HK-2 (cell line): ENCODE measurements around the gene RBM27.
"Not testable (repeated sequence)": the region's sequence is repeated elsewhere in the genome, so short reads cannot be mapped to it uniquely, and the experiment has no call there.

Source experiments
- DNase-seq: peaks from one replicate; pipeline ENCODE4 v3.0.0-alpha.2; 2018; ENCODE audit not compliant: unreplicated experiment

The RBM27 gene

DNA sequence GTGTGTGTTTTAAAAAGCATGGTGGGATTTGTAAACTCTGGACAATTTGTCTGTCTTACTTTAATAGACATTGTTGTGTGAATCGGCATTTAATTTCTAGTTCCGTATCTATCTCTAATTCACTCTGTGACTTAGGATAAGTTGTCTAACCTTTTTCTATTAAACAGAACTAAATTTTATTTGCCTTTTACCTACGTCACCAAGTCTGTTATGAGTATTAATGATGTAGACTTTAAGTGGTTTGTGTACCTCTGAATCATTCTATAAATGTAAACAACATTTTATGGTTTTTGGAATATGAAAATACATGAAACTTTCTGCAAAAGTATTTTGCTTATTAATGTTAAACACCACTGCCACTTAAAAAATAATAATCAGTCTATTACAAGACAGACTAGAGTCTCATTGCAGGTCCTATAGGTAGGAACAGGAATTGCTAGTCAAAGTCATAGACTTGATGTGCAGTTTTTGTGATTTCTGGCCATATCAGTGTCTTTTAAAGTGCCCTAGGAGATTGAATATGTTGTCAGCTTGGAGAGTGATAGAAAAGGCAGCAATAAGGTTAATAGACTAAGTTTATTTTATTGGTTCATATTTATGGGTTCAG is 5.6 kb downstream of the RBM27 start:
- DNase-seq = no peak

DNA sequence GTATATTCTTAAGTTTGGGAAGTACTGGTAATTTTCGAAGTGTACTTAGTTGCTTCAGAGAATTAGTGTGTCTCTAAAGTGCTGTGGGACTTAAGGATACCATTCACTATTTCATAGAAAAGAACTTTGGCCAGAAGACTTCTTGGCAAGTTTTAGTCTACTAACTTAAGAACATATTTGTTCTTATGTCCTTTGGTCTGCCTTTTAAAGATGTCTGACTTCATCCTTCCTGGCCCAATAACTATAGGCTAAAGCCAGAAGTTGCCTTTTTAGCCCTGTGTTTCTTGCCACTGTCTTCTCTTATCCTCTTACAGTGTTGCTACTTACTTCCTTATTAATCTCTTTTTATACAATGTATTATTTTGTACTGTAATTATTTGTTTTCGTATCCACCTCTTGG is 6.3 kb downstream of the RBM27 start:
- no peak for DNase-seq

DNA sequence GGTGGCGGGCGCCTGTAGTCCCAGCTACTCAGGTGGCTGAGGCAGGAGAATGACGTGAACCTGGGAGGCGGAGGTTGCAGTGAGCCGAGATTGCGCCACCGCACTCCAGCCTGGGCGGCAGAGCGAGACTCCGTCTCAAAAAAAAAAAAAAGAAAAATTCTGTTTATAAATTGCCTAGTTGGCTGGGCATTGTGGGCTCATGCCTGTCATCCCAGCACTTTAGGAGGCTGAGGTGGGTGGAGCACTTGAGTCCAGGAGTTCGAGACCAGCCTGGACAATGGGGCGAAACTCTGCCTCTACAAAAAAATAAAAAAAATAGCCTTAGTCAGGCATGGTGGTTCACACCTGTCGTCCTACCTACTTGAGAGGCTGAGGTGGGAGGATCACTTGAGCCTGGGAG is 7.4 kb downstream of the RBM27 start:
- DNase-seq = not testable (repeated sequence)

DNA sequence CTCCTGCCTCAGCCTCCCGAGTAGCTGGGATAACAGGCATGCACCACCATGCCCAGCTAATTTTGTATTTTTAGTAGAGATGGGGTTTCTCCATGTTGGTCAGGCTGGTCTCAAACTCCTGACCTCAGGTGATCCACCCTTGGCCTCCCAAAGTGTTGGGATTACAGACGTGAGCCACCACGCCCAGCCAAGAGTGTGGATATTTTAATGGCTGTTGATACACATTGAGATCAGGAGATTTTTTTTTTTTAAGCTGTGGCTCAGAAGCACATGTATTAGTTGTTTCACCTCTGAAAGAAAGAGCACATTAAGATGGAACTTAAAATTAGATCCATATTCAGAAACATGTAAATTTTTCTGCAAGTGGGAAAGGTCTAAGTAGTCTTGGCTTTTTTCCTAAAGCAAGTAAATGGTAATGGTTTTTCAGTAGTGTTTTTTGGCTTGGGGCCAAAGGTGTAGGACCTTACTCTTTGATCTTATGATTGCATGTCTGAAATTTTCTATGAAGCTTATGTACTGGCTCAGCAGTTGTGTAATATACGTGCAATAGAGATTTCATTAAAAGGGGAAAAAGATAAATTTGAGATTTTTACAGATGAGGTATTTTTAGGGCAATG is 9.9 kb downstream of the RBM27 start:
- DNase-seq = no peak

DNA sequence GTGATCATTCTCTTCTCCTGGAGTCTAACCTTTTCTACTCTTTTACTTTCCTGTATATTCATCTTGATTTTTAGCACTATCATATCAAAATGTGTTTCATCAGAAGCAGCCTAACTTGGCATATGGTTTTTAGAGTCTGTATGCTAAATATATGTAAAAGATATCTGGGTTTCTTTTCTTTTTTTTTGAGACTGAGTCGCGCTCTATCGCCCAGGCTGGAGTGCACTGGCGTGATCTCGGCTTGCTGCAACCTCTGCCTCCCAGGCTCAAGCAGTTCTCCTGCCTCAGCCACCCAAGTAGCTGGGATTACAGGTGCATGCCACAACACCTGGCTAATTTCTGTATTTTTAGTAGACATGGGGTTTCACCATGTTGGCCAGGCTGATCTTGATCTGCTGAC is 11.5 kb downstream of the RBM27 start:
- DNase-seq = not testable (repeated sequence)

DNA sequence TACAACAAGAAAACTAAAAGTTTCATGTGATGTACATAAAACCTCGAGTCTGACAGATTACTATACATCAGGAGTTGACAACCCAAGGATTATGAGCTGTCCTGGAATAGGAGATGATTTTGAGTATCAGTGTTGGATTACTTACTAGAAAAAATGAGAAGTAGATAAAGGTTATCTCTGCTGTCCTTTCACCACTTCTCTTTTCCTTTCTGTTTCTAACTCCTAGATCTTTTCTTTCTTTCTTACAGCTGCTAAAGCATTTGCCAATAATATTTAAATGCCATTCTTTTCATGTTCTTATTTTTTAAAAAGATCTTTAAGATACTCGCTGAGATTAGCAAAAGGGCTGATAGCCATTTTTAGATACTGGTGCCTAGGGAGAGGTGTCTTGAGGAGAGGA is 14.8 kb downstream of the RBM27 start:
- no peak for DNase-seq

DNA sequence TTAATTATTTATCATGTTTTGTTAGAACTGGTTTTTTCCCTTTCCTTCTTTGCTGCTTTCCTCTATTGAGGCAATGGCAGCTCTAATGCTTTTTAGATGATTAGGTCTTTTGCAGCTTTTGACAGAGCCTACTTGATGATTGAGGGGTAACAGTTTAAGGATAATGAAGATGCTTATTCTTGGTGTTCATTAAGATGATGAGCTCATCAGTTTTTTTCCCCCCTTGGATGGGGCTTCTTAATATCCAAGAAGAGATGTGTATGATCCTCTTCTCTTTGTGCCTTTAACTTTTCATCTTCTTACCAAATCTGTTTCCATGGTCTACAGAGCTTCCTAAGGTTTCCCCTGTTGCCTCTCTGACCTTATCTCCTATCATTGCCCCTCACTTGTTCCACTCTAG is 15.8 kb downstream of the RBM27 start:
- no peak for DNase-seq

DNA sequence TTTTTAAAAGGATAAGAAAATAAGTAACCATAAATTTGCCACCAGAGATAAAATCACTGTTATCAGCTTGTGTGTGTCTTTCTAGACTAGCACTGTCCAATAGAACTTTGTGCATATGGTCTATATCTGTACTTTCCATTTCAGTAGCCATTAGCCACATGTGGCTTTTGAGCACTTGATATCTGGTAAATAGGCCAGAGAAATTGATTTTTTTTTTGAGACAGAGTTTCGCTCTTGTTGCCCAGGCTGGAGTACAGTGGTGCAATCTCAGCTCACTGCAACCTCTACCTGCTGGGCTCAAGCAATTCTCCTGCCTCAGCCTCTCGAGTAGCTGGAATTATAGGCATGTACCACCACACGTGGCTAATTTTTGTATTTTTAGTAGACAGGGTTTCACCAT is 17.8 kb downstream of the RBM27 start:
- DNase-seq = no peak

DNA sequence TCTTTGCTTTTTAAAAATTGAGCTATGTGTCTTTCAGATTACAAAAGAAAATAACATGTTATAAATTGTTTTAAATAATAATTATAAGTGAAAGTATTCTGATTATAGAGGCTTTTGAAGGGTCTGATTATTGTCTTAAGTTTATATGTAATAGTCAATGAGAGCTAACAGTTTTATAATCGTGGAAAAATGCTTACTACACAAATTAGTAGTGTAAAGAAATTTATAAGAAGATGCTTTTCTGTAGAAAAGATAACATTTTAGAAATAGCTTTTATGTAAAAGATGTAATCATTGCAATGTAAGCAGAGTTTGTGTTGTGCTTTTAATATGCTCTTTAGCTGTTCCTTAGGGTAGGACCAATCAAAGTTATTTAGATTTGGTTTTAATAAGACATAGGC is 18.6 kb downstream of the RBM27 start:
- DNase-seq = no peak

DNA sequence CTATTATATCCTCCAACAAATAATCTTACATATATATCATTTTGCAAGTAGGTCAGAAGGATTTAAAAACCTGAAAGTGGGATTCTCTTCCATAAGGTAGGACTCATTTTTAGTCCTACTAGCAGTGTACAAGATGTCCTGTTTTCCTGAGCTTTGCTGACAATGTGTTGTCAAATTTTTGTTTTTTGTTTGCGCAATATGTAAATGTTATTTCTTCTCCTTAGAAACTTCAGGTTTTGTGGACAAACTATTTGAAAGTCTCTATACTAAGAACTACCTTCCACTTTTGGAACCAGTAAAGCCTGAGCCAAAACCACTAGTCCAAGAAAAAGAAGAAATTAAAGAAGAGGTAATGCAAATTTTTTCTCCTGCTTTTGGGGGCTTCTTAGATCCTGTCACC is 19.8 kb downstream of the RBM27 start:
- DNase-seq = no peak

DNA sequence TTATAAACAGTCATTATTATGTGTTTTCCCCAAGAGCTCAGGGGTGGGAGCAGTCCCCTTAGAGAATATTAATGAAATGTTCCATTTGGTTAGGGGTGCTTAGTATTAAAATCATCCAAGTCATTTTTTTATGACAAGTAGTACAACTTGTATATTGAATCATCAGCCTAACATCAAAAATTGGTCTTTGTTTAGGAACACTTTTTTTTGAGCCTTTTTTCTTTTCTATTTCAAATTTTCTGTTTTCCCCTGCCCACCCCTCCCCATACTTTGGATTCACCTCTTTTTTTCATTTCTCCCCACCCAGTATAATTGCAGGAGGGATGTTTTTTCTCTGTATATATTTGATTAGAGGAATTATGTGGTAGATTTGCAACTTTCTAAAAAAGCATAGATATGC is 25.8 kb downstream of the RBM27 start:
- no peak for DNase-seq

DNA sequence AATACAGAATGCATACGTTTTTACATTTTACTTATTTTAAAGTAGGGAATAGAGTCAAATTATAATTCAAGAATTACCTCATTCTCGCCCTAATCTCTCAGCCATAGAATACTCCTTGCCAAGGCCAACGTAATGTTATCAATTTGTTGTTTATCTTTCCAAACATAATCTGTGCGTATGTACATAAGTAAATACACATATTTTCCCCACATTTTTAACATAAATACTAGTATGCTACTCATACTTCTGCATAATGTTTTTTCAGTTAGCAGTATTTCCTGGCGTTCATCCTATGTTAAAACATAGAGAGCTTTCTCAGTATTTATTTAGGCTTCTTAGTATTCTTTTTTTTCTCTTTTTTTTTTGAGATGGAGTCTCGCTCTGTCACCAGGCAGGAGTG is 28.8 kb downstream of the RBM27 start:
- DNase-seq = no peak

DNA sequence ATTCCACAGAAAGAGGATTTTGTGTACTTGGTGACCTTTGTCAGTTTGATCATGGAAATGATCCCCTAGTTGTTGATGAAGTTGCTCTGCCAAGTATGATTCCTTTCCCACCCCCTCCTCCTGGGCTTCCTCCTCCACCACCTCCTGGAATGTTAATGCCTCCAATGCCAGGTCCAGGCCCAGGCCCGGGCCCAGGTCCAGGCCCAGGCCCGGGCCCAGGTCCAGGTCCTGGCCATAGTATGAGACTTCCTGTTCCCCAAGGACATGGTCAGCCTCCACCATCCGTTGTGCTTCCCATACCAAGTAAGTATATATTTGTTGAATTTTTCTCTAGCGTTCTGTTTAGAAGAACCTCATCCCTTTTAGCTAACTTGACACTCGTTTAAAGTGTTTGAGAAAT is 30.0 kb downstream of the RBM27 start:
- no peak for DNase-seq

DNA sequence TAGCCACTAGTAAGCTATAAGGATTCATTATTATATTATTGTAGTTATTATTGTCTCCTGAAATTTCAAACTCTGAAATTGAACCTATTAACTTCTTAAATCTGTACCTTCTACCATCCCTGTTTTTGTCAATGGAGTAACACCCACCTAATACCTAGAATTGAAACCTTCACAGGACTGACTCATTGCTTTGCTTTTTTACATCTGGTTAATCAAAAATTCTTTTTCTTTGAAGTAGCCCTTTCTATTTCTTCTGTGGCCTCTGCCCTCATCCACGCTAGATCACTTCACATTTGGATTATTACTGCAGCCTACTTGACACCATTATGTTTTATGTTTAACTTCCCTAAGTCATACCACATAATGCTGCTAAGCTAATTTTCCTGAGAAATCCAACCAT is 35.6 kb downstream of the RBM27 start:
- no peak for DNase-seq

DNA sequence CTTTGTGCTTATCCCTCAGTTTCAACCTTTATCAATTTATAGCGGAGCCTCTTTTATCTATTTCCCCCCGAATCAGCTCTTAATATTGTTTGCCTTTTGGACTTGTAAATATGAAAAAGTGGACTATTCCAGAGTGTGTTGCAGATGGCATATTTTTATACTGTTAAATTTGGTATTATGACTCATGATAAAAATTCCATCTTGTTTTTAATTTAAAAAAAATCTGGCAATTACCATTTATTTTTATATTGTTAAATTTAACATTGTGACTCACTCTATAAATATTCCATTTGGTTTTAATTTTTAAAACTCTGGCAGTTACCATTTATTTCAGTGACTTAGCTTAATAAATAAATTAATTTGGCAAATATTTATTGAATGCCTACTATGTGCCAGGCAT is 37.5 kb downstream of the RBM27 start:
- DNase-seq = no peak

DNA sequence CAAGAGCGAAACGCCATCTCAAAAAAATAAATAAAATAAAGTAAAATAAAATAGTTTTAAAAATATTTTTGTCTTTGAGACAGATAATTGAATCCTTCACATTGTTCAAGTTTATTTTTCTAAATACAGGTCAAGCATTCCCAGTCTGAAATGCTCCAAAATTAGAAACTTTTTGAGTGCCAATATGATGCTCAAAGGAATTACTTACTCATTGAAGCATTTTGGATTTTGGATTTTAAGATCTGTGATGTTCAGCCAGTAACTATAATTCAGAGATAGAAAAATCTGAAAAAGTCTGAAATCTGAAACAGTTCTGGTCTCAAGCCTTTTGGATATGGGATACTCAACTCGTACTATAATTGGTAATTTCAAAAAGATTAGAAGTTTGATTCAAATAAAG is 39.8 kb downstream of the RBM27 start:
- no peak for DNase-seq

DNA sequence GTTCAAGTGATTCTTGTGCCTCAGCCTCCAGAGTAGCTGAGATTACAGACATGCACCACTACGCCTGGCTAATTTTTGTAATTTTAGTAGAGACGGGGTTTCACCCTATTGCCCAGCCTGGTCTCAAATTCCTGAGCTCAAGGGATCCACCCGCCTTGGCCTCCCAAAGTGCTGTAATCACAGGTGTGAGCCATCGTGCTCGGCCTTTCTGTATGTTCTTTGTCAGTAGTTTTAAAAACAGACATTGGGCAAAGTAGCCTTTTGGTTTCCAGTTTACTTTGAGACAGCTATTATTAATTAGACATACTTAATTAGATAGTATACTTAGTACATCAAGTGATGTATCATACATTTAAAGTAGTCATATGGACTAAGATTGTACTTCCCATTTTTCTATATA is 45.2 kb downstream of the RBM27 start:
- DNase-seq = no peak

DNA sequence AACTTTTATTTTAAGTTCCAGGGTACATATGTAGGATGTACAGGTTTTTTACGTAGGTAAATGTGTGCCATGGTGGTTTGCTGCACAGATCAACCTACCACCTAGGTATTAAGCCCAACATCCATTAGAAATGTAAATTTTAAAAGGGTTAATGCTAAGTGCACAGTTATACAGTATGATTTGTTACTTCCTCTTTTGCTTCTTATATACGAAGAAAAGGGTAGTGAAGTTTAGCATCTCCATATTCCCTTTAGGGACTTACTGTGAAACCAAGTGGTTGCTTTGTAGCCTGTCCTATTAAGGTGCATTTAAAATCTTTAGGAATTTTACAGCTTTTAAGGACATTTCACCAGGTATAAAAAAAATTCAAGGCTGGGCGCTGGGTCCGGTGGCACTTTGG is 46.4 kb downstream of the RBM27 start:
- DNase-seq = no peak
